HPDE6-E6E7 (cell line): ENCODE results near the gene LRRC3.

Source experiments
- DNase-seq: peaks from one replicate; pipeline ENCODE4 v3.0.0; 2011; ENCODE audit warnings: missing footprints; ENCODE audit errors: extremely low spot score

Gene LRRC3

GRCh38 chr21:44438531-44439210 is 16.6 kb upstream of the LRRC3 start:
- DNase-seq, result no peak

DNA sequence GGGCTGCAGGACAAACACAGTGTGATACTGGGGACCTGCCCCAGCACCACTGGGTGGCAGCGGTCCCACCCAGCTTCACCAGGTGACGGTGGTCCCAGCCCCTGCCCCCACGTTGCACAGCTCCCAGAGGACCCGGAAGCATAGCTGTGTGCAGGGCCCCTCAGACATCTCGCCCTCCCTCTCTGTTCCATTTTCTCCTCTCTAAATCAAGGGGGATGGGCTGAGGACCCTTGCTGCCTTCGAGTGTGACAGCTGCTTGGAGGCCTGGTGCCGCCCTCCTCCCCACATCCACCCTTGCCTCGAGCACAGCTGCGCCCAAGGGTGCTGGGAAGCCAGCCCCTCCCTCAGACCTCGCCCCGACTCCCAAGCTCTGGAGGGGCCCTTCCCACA is 16.1 kb upstream of the LRRC3 start:
- no peak for DNase-seq

GRCh38 chr21:44440241-44441040 is 14.9 kb upstream of the LRRC3 start:
- DNase-seq, result no peak

DNA sequence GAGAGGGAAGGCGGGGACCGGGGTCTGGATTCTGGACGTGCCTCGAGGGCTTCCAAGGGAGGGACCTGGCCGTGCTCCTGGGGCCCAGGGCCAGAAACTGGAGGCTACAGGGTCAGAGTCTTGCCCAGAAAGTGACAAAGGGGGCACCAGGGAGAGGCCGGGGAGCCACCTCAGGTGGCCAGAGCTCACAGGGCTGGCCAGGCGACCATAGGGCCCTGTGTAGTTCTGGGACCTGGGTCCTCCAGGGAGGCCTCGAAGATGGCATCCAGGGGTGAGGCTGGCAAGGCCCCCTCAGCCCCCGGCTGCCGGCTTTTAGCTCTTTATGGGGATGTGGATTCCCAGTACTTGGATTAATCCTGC is 14.3 kb upstream of the LRRC3 start:
- DNase-seq, result no peak

DNA sequence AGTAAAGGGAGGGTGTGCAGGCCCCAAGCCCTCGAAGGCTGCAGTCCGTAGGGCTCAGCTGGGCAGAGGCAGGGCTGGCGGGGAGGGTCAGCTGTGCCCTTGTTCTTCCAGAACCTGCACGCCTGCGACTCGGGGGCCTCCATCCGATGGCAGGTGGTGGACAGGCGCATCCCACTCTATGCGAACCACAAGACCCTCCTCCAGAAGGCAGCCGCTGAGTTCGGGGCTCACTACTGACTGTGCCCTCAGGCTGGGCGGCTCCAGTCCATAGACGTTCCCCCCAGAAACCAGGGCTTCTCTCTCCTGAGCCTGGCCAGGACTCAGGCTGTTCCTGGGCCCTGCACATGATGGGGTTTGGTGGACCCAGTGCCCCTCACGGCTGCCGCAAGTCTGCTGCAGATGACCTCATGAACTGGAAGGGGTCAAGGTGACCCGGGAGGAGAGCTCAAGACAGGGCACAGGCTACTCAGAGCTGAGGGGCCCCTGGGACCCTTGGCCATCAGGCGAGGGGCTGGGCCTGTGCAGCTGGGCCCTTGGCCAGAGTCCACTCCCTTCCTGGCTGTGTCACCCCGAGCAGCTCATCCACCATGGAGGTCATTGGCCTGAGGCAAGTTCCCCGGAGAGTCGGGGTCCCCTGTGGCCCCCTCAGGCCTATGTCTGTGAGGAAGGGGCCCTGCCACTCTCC is 13.6 kb upstream of the LRRC3 start:
- DNase-seq, result no peak

DNA sequence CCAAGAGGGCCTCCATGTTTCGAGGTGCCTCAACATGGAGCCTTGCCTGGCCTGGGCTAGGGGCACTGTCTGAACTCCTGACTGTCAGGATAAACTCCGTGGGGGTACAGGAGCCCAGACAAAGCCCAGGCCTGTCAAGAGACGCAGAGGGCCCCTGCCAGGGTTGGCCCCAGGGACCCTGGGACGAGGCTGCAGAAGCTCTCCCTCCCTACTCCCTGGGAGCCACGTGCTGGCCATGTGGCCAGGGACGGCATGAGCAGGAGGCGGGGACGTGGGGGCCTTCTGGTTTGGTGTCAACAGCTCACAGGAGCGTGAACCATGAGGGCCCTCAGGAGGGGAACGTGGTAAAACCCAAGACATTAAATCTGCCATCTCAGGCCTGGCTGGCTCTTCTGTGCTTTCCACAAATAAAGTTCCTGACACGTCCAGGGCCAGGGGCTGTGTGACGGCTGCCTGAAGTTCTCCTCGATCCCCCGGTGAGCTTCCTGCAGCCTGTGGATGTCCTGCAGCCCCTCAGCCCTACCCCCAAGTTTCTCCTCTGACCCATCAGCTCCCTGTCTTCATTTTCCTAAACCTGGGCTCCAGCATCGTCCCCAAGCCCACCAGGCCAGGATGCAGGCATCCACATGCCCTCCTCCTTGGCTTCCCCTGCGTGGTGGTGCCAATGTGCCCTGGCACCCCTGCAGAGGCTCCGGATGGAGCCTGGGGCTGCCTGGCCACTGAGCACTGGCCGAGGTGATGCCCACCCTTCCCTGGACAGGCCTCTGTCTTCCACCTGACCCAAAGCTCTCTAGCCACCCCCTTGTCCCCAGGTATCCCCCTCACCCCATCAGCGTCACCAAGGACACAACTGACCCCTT is 12.8 kb upstream of the LRRC3 start:
- no peak for DNase-seq

GRCh38 chr21:44443291-44443890 is 11.9 kb upstream of the LRRC3 start:
- DNase-seq, result no peak

DNA sequence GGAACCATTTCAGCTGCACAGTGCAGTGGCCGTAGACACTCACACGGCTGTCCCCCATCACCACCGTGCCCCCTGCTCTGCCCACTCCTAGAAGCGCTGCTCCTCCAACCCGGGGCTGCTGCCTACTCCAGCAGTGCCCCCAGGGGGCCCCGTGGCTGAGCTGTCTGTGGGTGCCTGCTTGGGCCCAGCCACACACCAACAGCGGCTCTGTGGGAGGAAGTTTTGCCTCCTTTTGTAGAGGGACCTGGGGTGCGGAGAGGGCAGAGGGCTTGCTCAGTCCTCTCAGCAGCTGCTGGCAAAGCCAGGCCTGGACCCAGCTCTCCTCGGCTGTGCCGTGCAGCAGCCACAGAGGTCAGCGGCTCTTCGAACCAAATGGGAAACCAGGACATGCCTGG is 11.4 kb upstream of the LRRC3 start:
- no peak for DNase-seq

GRCh38 chr21:44444286-44444931 is 10.9 kb upstream of the LRRC3 start:
- no peak for DNase-seq

DNA sequence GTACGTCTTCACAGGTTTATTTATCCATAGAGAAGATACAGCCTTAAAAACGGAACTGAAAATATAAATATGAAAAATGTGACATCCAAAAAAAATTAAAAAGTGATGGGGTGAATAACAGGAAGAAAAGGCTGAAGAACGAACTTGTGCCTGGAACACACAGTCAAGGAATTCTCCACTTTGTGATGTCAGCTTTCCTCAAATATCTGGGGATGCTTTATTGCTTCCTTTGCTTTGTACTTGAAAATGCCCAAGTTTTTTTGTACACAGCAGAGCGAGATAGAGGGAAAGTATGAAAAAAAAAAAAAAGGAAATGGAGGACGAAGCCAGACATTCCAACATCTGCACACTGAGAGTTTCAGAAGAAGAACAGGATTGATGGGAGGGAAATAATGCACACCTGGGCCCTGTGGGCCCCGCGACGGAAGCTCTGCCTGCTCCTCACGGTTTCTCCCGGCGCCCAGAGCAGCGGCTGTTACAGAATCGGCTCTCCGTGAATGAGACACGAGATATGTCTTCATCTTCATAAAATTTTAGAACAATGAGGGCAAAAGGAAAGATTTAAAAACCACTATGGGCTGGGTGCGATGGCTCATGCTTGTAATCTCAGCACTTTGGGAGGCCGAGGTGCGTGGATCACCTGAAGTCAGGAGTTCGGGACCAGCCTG is 10.0 kb upstream of the LRRC3 start:
- no peak for DNase-seq

- no peak for DNase-seq
Measured at GRCh38 chr21:44448651-44449131, 6.6 kb upstream of the LRRC3 start.

DNA sequence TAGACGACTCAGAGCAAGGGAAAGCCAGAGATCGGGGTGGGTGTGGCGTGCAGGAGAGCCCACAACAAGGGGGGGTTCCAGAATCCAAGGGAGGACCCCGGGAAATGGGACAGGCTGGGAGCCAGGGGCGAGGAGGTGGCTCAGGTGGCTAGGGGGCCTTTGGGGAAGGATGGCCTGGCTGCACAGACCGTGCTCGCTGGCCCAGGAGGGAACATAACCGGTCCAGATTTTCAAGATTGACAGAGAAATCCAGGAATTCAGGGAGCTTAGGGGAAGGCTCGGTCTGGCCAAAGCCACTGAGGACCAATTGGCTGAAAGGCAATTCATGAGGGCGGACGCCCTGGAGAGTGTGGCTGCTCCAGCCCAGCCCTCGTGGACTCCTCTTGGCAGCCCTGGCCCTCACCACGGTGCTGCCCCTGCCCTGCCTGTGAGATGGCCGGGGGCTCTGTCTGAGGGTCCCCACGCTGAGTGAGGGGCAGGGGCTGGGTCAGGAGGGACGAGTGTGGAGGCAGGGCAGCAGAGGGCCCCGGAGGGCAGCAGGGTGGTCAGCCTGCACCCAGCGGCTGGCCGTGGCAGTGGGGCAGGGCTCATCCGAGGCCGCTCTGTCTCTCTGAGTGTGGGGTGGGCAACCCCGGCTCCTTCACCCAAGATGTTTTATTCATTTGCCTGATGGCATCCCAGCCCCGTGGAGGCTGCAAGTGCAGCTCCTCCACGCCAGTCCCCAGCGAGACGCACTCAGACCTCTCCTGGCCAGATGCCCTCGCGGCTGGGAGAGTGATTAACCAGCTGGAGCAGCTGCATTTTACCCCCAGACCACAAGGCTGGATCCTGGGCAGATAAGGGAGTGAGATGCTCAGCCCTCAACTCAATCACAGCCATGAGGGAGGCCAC is 5.6 kb upstream of the LRRC3 start:
- DNase-seq, result no peak

- DNase-seq, result no peak
Measured at GRCh38 chr21:44450402-44450801, 4.9 kb upstream of the LRRC3 start.

- no peak for DNase-seq
Measured at GRCh38 chr21:44450999-44451398, 4.3 kb upstream of the LRRC3 start.

- no peak for DNase-seq
Measured at GRCh38 chr21:44453120-44453519, 2.2 kb upstream of the LRRC3 start.

- no peak for DNase-seq
Measured at GRCh38 chr21:44454058-44454457, 1.3 kb upstream of the LRRC3 start.

- no peak for DNase-seq
Measured at GRCh38 chr21:44455524-44456213, 359 bp downstream of the LRRC3 start.

- DNase-seq, result no peak
Measured at GRCh38 chr21:44456214-44456914, 1.1 kb downstream of the LRRC3 start.
